CD14-positive monocyte (primary cell): ENCODE measurements around the gene ZDHHC14. TPM values are rescaled to one million over a fixed set of nuclear protein-coding genes. Genes with fewer than 3 reads are reported as not detected.

Source experiments
- DNase-seq, 3 donors: peaks; one replicate each; pipeline ENCODE4 v3.0.0-alpha.2; 2011 to 2022
- H2AFZ ChIP-seq: 2 replicates; pipeline ENCODE4 v1.6.0; 2012; ENCODE audit warnings: mild to moderate bottlenecking, low read depth, low read length, inconsistent platforms; ENCODE audit not compliant: insufficient read depth, poor library complexity, severe bottlenecking
- H3K27ac ChIP-seq, 2 donors: 1 replicate in 1 of 2; 2 replicates in 1 of 2; pipeline ENCODE4 v1.5.1; 2012 to 2013; ENCODE audit warnings: low read length in 2 of 2, control low read depth in 1 of 2, inconsistent platforms in 1 of 2, low read depth in 1 of 2, mild to moderate bottlenecking in 1 of 2
- H3K27me3 ChIP-seq, 2 donors: one replicate each; pipeline versions ENCODE4 v1.6.0 to v1.6.1; 2011 to 2013; ENCODE audit warnings: low read length in 2 of 2; ENCODE audit not compliant: control insufficient read depth in 2 of 2, insufficient read depth in 2 of 2
- H3K36me3 ChIP-seq, 2 donors: replicated peaks in 1 of 2; 1 replicate in 1 of 2; 2 replicates in 1 of 2; pipeline versions ENCODE4 v1.5.1 to v1.6.1; 2012 to 2013; ENCODE audit warnings: low read length in 2 of 2, control low read depth in 1 of 2, inconsistent platforms in 1 of 2, mild to moderate bottlenecking in 1 of 2; ENCODE audit not compliant: insufficient read depth in 2 of 2, control insufficient read depth in 1 of 2
- H3K4me1 ChIP-seq, 2 donors: 1 replicate in 1 of 2; 2 replicates in 1 of 2; pipeline versions ENCODE4 v1.5.1 to v1.6.1; 2012 to 2013; ENCODE audit warnings: low read length in 2 of 2, control low read depth in 1 of 2, inconsistent platforms in 1 of 2, mild to moderate bottlenecking in 1 of 2, moderate library complexity in 1 of 2; ENCODE audit not compliant: insufficient read depth in 2 of 2, control insufficient read depth in 1 of 2
- H3K4me2 ChIP-seq: replicated peaks from 2 replicates; pipeline ENCODE3; 2012; ENCODE audit warnings: low read length, moderate library complexity, mild to moderate bottlenecking; ENCODE audit not compliant: poor library complexity, severe bottlenecking; ENCODE audit errors: extremely low read depth
- H3K4me3 ChIP-seq, 3 experiments: fragments of 200-600 bp in 1 of 3; sonication (generic) in 1 of 3; replicated peaks in 1 of 3; 1 replicate in 2 of 3; 2 replicates in 1 of 3; pipeline ENCODE4 v1.5.1; 2011 to 2013; ENCODE audit warnings: low read length in 3 of 3, mild to moderate bottlenecking in 3 of 3, control low read depth in 2 of 3, low read depth in 2 of 3, inconsistent platforms in 1 of 3, moderate library complexity in 1 of 3
- H3K79me2 ChIP-seq: 2 replicates; pipeline ENCODE4 v1.6.0; 2012; ENCODE audit warnings: mild to moderate bottlenecking, control low read depth, inconsistent platforms, low read length, moderate library complexity; ENCODE audit not compliant: insufficient read depth
- H3K9ac ChIP-seq: 2 replicates; pipeline ENCODE4 v1.6.0; 2017; ENCODE audit warnings: low read length, mild to moderate bottlenecking; ENCODE audit not compliant: insufficient read depth, poor library complexity, severe bottlenecking
- H3K9me3 ChIP-seq, 2 donors: replicated peaks in 1 of 2; 1 replicate in 1 of 2; 2 replicates in 1 of 2; pipeline versions ENCODE4 v1.5.1 to v1.6.1; 2012 to 2013; ENCODE audit warnings: low read length in 2 of 2, control low read depth in 1 of 2; ENCODE audit not compliant: control insufficient read depth in 1 of 2, insufficient read depth in 1 of 2
- H4K20me1 ChIP-seq: 2 replicates; pipeline ENCODE4 v1.6.0; 2012; ENCODE audit warnings: mild to moderate bottlenecking, low read length, control low read depth, moderate library complexity; ENCODE audit not compliant: insufficient read depth
- H3K27ac Mint-ChIP-seq, 7 donors: one replicate each; pipeline ENCODE4 v1.8.0; 2020; ENCODE audit warnings: mild to moderate bottlenecking in 7 of 7, mixed read lengths in 7 of 7, moderate library complexity in 6 of 7, inconsistent platforms in 2 of 7
- H3K27me3 Mint-ChIP-seq, 3 donors: one replicate each; pipeline ENCODE4 v1.8.0; 2021 to 2022; ENCODE audit warnings: low read depth in 3 of 3, mild to moderate bottlenecking in 3 of 3, mixed read lengths in 3 of 3, moderate library complexity in 3 of 3, inconsistent platforms in 1 of 3
- H3K36me3 Mint-ChIP-seq, 2 donors: one replicate each; pipeline ENCODE4 v1.8.0; 2020; ENCODE audit warnings: mixed read lengths in 2 of 2, inconsistent platforms in 1 of 2, mild to moderate bottlenecking in 1 of 2
- H3K4me1 Mint-ChIP-seq: one replicate; pipeline ENCODE4 v1.8.0; 2020; ENCODE audit warnings: mild to moderate bottlenecking, mixed read lengths
- H3K4me3 Mint-ChIP-seq, 2 donors: one replicate each; pipeline ENCODE4 v1.8.0; 2020; ENCODE audit warnings: mild to moderate bottlenecking in 2 of 2, mixed read lengths in 2 of 2, moderate library complexity in 1 of 2
- H3K9me3 Mint-ChIP-seq, 7 donors: one replicate each; pipeline ENCODE4 v1.8.0; 2020 to 2022; ENCODE audit warnings: mixed read lengths in 7 of 7, mild to moderate bottlenecking in 6 of 7, moderate library complexity in 6 of 7, inconsistent platforms in 2 of 7
- WGBS: methylation state at CpG from one replicate; pipeline ENCODE4 v1.1.5; 2013; ENCODE audit warnings: missing lambda C conversion rate; ENCODE audit not compliant: insufficient coverage; 5-methylcytosine and 5-hydroxymethylcytosine counted together
- intact Hi-C, 2 donors: fragments of 100-400 bp; cut with micrococcal nuclease; formaldehyde crosslinking; loops; one replicate each; pipeline versions ENCODE4 v1.15.0 to v1.15.1; 2023
- polyA plus RNA-seq, 3 donors: library from polyadenylated mRNA; depleted of rRNA in 1 of 3; unstranded in 2 of 3; stranded (reverse) in 1 of 3; fragments of 300-500 nt in 2 of 3; fragments of >200 nt in 1 of 3; fragmentation: Illumina TruSeq in 2 of 3; gene quantifications; 1 replicate in 2 of 3; 2 replicates in 1 of 3; pipeline ENCODE4 v1.2.3, GENCODE V29; 2012 to 2021
- TF ChIP-seq, protein P1 (sequence below): fragments of 200-600 bp; IDR thresholded peaks from one replicate; pipeline ENCODE4 v1.8.0; 2022; ENCODE audit warnings: antibody characterized with exemption, mild to moderate bottlenecking

ZDHHC14 gene
- polyA plus RNA-seq, 3 donors: 0.30 to 1.7 (median 0.93) TPM

DNA sequence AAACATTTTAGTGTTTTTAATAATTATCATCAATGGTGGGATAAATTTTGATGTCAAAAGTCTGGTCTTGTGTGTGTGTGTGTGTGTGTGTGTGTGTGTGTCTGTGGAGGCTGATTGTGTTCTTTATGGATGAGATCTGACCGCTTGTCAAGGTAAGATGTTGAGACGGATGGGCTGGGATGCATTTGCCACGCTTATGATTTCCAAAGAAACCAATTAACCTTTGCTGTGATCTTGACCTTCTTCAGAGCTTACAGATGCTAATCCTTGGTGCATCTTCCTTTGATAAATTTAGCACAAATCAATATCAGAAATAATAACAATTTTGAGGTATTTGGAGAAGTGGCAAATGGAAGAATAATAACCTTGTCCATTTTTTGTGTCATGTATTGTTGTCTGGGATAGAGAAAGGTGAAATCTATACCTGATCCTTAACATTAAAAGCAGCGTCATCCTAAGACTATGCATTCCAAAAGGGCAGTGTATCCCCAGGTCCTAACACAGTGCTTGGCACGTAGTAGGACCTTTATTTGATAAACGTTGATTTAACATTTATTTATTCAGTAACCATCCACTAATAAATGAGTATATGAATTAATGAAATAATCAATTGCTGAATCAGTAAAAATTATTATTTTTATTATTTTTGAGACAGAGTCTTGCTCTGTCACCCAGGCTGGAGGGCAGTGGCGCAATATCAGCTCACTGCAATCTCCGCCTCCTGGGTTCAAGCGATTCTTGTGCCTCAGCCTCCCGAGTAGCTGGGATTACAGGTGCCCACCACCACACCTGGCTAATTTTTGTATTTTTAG is 70.1 kb downstream of the ZDHHC14 start:
- H3K27ac Mint-ChIP-seq: no peak overlapping the region
- no peak for DNase-seq
- no peak overlapping the region for H3K4me2 ChIP-seq
- WGBS: no CpG with 5 or more reads among the region's 10 CpGs
- no peak overlapping the region for H3K27ac ChIP-seq
- no peaks in the 10 kb centered on the region for H3K4me1 ChIP-seq
- H3K27me3 Mint-ChIP-seq: peaks cover 1% of the 10 kb centered on the region in 3 donors
- no peak overlapping the region for H3K9ac ChIP-seq
- H3K27me3 ChIP-seq: no peaks in the 10 kb centered on the region
- no peak overlapping the region for H3K4me3 ChIP-seq
- no peaks in the 10 kb centered on the region for H3K36me3 ChIP-seq
- H3K4me1 Mint-ChIP-seq: no peaks in the 10 kb centered on the region
- H3K9me3 Mint-ChIP-seq: no peaks in the 10 kb centered on the region
- H4K20me1 ChIP-seq: no peaks in the 10 kb centered on the region
- H2AFZ ChIP-seq: no peak overlapping the region
- TF ChIP-seq, protein P1, sequence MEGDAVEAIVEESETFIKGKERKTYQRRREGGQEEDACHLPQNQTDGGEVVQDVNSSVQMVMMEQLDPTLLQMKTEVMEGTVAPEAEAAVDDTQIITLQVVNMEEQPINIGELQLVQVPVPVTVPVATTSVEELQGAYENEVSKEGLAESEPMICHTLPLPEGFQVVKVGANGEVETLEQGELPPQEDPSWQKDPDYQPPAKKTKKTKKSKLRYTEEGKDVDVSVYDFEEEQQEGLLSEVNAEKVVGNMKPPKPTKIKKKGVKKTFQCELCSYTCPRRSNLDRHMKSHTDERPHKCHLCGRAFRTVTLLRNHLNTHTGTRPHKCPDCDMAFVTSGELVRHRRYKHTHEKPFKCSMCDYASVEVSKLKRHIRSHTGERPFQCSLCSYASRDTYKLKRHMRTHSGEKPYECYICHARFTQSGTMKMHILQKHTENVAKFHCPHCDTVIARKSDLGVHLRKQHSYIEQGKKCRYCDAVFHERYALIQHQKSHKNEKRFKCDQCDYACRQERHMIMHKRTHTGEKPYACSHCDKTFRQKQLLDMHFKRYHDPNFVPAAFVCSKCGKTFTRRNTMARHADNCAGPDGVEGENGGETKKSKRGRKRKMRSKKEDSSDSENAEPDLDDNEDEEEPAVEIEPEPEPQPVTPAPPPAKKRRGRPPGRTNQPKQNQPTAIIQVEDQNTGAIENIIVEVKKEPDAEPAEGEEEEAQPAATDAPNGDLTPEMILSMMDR: no peak
- H3K9me3 ChIP-seq: no peaks in the 10 kb centered on the region
- H3K79me2 ChIP-seq: no peaks in the 10 kb centered on the region
- H3K4me3 Mint-ChIP-seq: no peak overlapping the region
- no peaks in the 10 kb centered on the region for H3K36me3 Mint-ChIP-seq
- intact Hi-C loops: no loop called here

DNA sequence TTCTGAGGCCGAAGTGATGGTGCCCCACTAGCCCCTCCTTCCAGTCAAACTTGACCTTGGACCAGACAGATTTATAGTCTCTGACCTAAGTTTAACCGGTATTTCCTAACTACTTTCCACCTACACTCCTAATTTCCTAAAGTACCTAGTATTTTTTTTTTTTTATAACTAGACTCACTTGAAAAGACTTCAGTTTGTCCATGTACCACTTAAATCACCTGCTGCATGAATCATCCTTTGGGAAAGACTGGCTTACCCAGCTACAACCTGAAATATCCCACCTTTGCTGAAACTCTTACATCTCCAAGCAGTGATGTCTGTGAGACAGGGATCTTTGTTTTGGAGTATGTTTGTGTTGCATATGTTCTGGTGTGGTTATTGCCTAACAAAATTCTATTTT is 71.1 kb downstream of the ZDHHC14 start:
- no peaks in the 10 kb centered on the region for H3K4me1 ChIP-seq
- H3K9ac ChIP-seq: no peak overlapping the region
- no peak overlapping the region for H2AFZ ChIP-seq
- DNase-seq: no peak
- H4K20me1 ChIP-seq: no peaks in the 10 kb centered on the region
- Mint-ChIP-seq H3K4me1 (peaks cover 5% of the 10 kb centered on the region), H3K36me3 (no peaks in the 10 kb centered on the region), H3K9me3 (no peaks in the 10 kb centered on the region), H3K27me3 (no peaks in the 10 kb centered on the region), H3K27ac (no peak overlapping the region), H3K4me3 (no peak overlapping the region)
- no peak overlapping the region for H3K4me2 ChIP-seq
- H3K4me3 ChIP-seq: no peak overlapping the region
- H3K27me3 ChIP-seq: no peaks in the 10 kb centered on the region
- intact Hi-C loops: no loop called here
- H3K79me2 ChIP-seq: no peaks in the 10 kb centered on the region
- H3K36me3 ChIP-seq: no peaks in the 10 kb centered on the region
- H3K27ac ChIP-seq: no peak overlapping the region
- TF ChIP-seq, protein P1: no peak
- no peaks in the 10 kb centered on the region for H3K9me3 ChIP-seq
- 92% methylated on average over 2 of the region's 2 CpGs for WGBS
